Hematopoietic multipotent progenitor cell (in vitro differentiated cells): ENCODE measurements around the gene PNP. TPM values are rescaled to one million over a fixed set of nuclear protein-coding genes. Genes with fewer than 3 reads are reported as not detected.

Experiments used
- total RNA-seq: library from RNA; depleted of rRNA; stranded (reverse); fragments of >200 nt; gene quantifications from one replicate; pipeline ENCODE4 v1.2.3, GENCODE V29; 2012

The PNP gene
- total RNA-seq, 1 donor = 86.4 TPM

Other genes with a start within 250 kb of the PNP start
- under 0.01 TPM for gene OR11H6, start 245.7 kb upstream of the PNP start, total RNA-seq
- not detected for gene OR11H7, start 240.4 kb upstream of the PNP start, total RNA-seq
- gene OR11H4, start 230.1 kb upstream of the PNP start, total RNA-seq = under 0.01 TPM
- 24.0 TPM for gene TTC5, start 163.5 kb upstream of the PNP start, total RNA-seq
- gene CCNB1IP1, start 136.1 kb upstream of the PNP start, total RNA-seq = 81.6 TPM
- gene PARP2, start 125.8 kb upstream of the PNP start, total RNA-seq = 8.3 TPM
- gene TEP1, start 55.9 kb upstream of the PNP start, total RNA-seq = 27.5 TPM
- 0.27 TPM for gene KLHL33, start 33.2 kb upstream of the PNP start, total RNA-seq
- gene OSGEP, start 14.6 kb upstream of the PNP start, total RNA-seq = 130 TPM
- gene APEX1, start 14.2 kb upstream of the PNP start, total RNA-seq = 253 TPM
- gene PIP4P1, start 8.0 kb upstream of the PNP start, total RNA-seq = 36.1 TPM
- gene RNASE10, start 36.1 kb downstream of the PNP start, total RNA-seq = not detected
- gene RNASE9, start 91.6 kb downstream of the PNP start, total RNA-seq = not detected
- not detected for gene RNASE11, start 118.6 kb downstream of the PNP start, total RNA-seq
- not detected for gene RNASE12, start 122.0 kb downstream of the PNP start, total RNA-seq
- gene OR6S1, start 172.3 kb downstream of the PNP start, total RNA-seq = not detected
- 8.9 TPM for gene RNASE4, start 215.2 kb downstream of the PNP start, total RNA-seq
- gene ANG, start 219.4 kb downstream of the PNP start, total RNA-seq = 2.7 TPM